PFSK-1 (cell line): ENCODE results near the gene POLR2F.

Experiments
- FOXP2 ChIP-seq: optimal IDR thresholded peaks from 2 replicates; pipeline ENCODE3; 2011; ENCODE audit warnings: borderline replicate concordance, control low read depth, inconsistent platforms; ENCODE audit not compliant: insufficient read depth; ENCODE audit errors: extremely low read length, extremely low read depth
- POLR2AphosphoS5 ChIP-seq: IDR thresholded peaks from 2 replicates; pipeline ENCODE4 v1.6.1; 2012; ENCODE audit warnings: low read depth, mild to moderate bottlenecking, control low read depth, low read length, moderate library complexity
- REST ChIP-seq, 2 experiments: IDR thresholded peaks; 2 replicates each; pipeline versions ENCODE4 v1.6.1 to v1.8.0; 2011 to 2012; ENCODE audit warnings: low read depth in 2 of 2, low read length in 2 of 2, control low read depth in 1 of 2, inconsistent platforms in 1 of 2, mild to moderate bottlenecking in 1 of 2, moderate library complexity in 1 of 2; ENCODE audit not compliant: insufficient read depth in 1 of 2
- SIN3A ChIP-seq: IDR thresholded peaks from 2 replicates; pipeline ENCODE4 v1.6.1; 2012; ENCODE audit warnings: mild to moderate bottlenecking, low read length, moderate library complexity, borderline replicate concordance; ENCODE audit not compliant: insufficient read depth
- TAF1 ChIP-seq: IDR thresholded peaks from 2 replicates; pipeline ENCODE4 v1.6.1; 2012; ENCODE audit warnings: low read length, control low read depth, borderline replicate concordance; ENCODE audit not compliant: insufficient read depth

The POLR2F gene

GRCh38 chr22:37920126-37920525, 33.4 kb upstream of the POLR2F start:
- TF ChIP-seq TAF1 (no peak), REST (IDR thresholded peaks at IDR 0.05; ENCODE audit: insufficient read depth in 1 of 2, low read depth in 2 of 2, low read length in 2 of 2) (no peak), POLR2AphosphoS5 (no peak), FOXP2 (no peak), SIN3A (no peak)

- TF ChIP-seq POLR2AphosphoS5 = no peak
- no peak for TF ChIP-seq TAF1
- TF ChIP-seq REST (IDR thresholded peaks at IDR 0.05; ENCODE audit: insufficient read depth in 1 of 2, low read depth in 2 of 2, low read length in 2 of 2) = no peak
- no peak for TF ChIP-seq FOXP2
- TF ChIP-seq SIN3A = no peak
Observed at GRCh38 chr22:37922191-37922590, 31.3 kb upstream of the POLR2F start.

- TF ChIP-seq TAF1 = no peak
- TF ChIP-seq REST (IDR thresholded peaks at IDR 0.05; ENCODE audit: insufficient read depth in 1 of 2, low read depth in 2 of 2, low read length in 2 of 2) = no peak
- TF ChIP-seq FOXP2 = no peak
- no peak for TF ChIP-seq SIN3A
- no peak for TF ChIP-seq POLR2AphosphoS5
Observed at GRCh38 chr22:37923927-37924326, 29.6 kb upstream of the POLR2F start.

- TF ChIP-seq FOXP2 (no peak), SIN3A (no peak), TAF1 (no peak), REST (IDR thresholded peaks at IDR 0.05; ENCODE audit: insufficient read depth in 1 of 2, low read depth in 2 of 2, low read length in 2 of 2) (no peak), POLR2AphosphoS5 (no peak)
Observed at GRCh38 chr22:37924386-37925065, 29.0 kb upstream of the POLR2F start.
